ENCODE data around the gene SLC45A2. TPM values are rescaled to one million over a fixed set of nuclear protein-coding genes. Genes with fewer than 3 reads are reported as not detected.

The SLC45A2 gene
- total RNA-seq, 1 experiment from 2014 or later: not detected

- Histone ChIP-seq H4K8ac (replicated peaks; ENCODE audit: insufficient read length, low read depth, low read length) (no peak overlapping the region), H4K91ac (ENCODE audit: insufficient read length, low read depth, low read length) (no peak overlapping the region), H3K4me2 (ENCODE audit: insufficient read depth, insufficient read length, low read length) (no peak overlapping the region), H3K14ac (ENCODE audit: insufficient read depth, low read length) (no peak overlapping the region), H2AK5ac (ENCODE audit: insufficient read length, low read length) (no peak overlapping the region), H4K20me1 (ENCODE audit: control insufficient read depth, insufficient read depth, insufficient read length) (no peaks in the 10 kb centered on the region), H3K79me2 (ENCODE audit: insufficient read depth, low read length) (no peaks in the 10 kb centered on the region), H2BK120ac (ENCODE audit: low read depth, low read length, poor library complexity, severe bottlenecking) (no peak overlapping the region), H4K5ac (ENCODE audit: insufficient read length, low read depth, low read length) (no peak overlapping the region), H3K9me3 (ENCODE audit: control insufficient read depth, low read depth, low read length) (no peaks in the 10 kb centered on the region), H3K23ac (ENCODE audit: insufficient read length, low read depth, low read length) (no peak overlapping the region), H3T11ph (ENCODE audit: low read length) (no peak overlapping the region), H3K23me2 (ENCODE audit: insufficient read length, low read depth, low read length, poor library complexity, severe bottlenecking) (no peaks in the 10 kb centered on the region), H3K4ac (ENCODE audit: low read depth, low read length) (no peak overlapping the region), H2BK12ac (ENCODE audit: insufficient read length, low read depth, low read length) (no peak overlapping the region), H2BK5ac (ENCODE audit: insufficient read length, low read length) (no peak overlapping the region), H2BK15ac (ENCODE audit: low read depth, low read length) (no peak overlapping the region), H3K9ac (ENCODE audit: extremely low read depth, insufficient read length, low read length) (no peak overlapping the region), H2BK20ac (ENCODE audit: low read depth, low read length, poor library complexity, severe bottlenecking) (no peak overlapping the region), H3K18ac (ENCODE audit: insufficient read length, low read depth, low read length) (no peak overlapping the region), H3K56ac (ENCODE audit: insufficient read length, low read depth, low read length) (no peak overlapping the region), H3K27me3 (ENCODE audit: insufficient read depth, low read length) (no peaks in the 10 kb centered on the region), H3K27ac (ENCODE audit: insufficient read length, low read depth, low read length) (no peak overlapping the region), H3K79me1 (ENCODE audit: insufficient read depth, low read depth, low read length, poor library complexity, severe bottlenecking) (no peaks in the 10 kb centered on the region), H2AFZ (ENCODE audit: low read length) (no peak overlapping the region), H3K4me1 (ENCODE audit: insufficient read depth, low read length) (no peaks in the 10 kb centered on the region; the same call in 1 of the 2 replicates)
- Mint-ChIP-seq H3K9me3 (no peaks in the 10 kb centered on the region), H3K4me3 (no peak overlapping the region), H3K36me3 (ENCODE audit: insufficient read depth in 1 of 3, low read depth in 3 of 3) (no peaks in the 10 kb centered on the region; a peak in 2 of 7 replicates), H3K27ac (peak overlapping the region in 1 of 3 experiments; percentile 54; a peak in 3 of 7 replicates), H3K4me1 (peaks cover 8 to 9% of the 10 kb centered on the region in 2 experiments; a peak in 1 of 4 replicates), H3K27me3 (ENCODE audit: low read depth) (no peaks in the 10 kb centered on the region)
- WGBS (ENCODE audit: extremely low coverage, insufficient read length, low lambda C conversion rate): no CpG with 5 or more reads among the region's 9 CpGs
- TF ChIP-seq CTCF (conservative IDR thresholded peaks at IDR 0.05): no peak
- DNase-seq: no peak
These were observed 41.7 kb upstream of the SLC45A2 start for GRCh38 chr5:34026089-34026761.
